ENCODE data around the gene MAPK9.

The MAPK9 gene

DNA sequence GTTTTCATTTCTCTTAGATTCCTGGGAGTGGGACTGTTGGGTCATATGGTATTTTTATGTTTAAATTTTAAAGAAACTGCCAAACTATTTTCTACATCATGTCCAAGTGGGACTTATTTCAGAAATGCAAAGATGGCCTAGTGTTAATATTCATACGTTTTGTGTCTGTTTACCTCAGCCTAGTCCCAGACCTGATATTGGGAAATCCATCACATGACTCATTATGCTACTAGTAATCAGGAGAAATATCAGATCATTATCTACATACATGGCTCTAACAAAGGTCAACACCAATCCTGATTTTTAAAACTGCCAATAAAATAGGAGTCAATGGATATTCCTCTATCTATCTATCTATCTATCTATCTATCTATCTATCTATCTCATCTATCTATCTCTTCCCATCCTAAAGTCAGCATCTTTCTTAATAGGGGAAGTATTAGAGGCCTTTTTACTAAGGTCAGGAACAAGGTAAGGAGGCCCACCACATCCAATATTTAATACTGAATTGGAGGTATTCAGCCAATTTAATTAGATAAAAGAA is 87.5 kb downstream of the MAPK9 start:
- intact Hi-C loops (cut with DNase I; ENCODE audit: low total_unique reads), result no loop called here
- Histone ChIP-seq H3K9me3 (no peaks in the 10 kb centered on the region), H3K4me3 (no peak overlapping the region), H3K27me3 (peaks cover 0 to 27% of the 10 kb centered on the region in 2 donors), H3K4me1 (peaks cover 0 to 14% (median 5%) of the 10 kb centered on the region in 4 donors), H3K36me3 (no peaks in the 10 kb centered on the region), H3K27ac (no peak overlapping the region)
- no peak for DNase-seq
- TF ChIP-seq, protein P1, sequence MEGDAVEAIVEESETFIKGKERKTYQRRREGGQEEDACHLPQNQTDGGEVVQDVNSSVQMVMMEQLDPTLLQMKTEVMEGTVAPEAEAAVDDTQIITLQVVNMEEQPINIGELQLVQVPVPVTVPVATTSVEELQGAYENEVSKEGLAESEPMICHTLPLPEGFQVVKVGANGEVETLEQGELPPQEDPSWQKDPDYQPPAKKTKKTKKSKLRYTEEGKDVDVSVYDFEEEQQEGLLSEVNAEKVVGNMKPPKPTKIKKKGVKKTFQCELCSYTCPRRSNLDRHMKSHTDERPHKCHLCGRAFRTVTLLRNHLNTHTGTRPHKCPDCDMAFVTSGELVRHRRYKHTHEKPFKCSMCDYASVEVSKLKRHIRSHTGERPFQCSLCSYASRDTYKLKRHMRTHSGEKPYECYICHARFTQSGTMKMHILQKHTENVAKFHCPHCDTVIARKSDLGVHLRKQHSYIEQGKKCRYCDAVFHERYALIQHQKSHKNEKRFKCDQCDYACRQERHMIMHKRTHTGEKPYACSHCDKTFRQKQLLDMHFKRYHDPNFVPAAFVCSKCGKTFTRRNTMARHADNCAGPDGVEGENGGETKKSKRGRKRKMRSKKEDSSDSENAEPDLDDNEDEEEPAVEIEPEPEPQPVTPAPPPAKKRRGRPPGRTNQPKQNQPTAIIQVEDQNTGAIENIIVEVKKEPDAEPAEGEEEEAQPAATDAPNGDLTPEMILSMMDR (IDR thresholded peaks at IDR 0.05), result no peak

DNA sequence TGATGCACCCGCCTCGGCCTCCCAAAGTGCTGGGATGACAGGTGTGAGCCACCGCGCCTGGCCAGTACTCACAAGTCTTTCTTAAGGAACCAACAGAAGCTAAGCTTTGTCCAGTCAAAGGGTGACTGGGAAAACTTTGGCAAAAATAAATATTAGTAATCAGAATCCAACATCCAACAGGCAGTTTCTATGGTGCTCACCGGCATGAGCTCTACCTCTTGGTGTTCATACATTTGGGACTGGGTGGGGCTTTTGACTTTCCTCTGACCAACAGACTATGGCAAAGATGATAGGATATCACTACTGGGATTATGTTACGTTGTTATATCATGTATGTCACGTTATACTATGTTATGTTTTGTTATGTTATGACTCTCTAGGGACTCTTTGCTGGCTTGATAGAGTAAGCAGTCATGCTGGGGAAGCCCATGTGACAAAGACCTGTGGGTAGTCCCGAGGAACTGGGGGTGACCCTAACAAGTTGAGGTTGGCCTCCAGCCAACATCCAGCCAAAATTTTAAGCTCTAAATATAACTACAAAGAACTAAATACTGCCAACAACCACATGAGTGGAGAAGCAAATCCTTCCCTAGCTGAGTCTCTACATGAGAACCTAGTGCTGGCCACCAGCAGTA is 88.8 kb downstream of the MAPK9 start:
- intact Hi-C loops (cut with DNase I; ENCODE audit: low total_unique reads), result no loop called here
- TF ChIP-seq, protein P1 (IDR thresholded peaks at IDR 0.05), result no peak
- no peaks in the 10 kb centered on the region for H3K9me3 ChIP-seq
- peaks cover 0 to 6% (median under 1%) of the 10 kb centered on the region in 4 donors for H3K4me1 ChIP-seq
- no peak overlapping the region for H3K27ac ChIP-seq
- DNase-seq, result no peak
- H3K27me3 ChIP-seq, result peaks cover 0 to 29% of the 10 kb centered on the region in 2 donors
- no peaks in the 10 kb centered on the region for H3K36me3 ChIP-seq
- no peak overlapping the region for H3K4me3 ChIP-seq

DNA sequence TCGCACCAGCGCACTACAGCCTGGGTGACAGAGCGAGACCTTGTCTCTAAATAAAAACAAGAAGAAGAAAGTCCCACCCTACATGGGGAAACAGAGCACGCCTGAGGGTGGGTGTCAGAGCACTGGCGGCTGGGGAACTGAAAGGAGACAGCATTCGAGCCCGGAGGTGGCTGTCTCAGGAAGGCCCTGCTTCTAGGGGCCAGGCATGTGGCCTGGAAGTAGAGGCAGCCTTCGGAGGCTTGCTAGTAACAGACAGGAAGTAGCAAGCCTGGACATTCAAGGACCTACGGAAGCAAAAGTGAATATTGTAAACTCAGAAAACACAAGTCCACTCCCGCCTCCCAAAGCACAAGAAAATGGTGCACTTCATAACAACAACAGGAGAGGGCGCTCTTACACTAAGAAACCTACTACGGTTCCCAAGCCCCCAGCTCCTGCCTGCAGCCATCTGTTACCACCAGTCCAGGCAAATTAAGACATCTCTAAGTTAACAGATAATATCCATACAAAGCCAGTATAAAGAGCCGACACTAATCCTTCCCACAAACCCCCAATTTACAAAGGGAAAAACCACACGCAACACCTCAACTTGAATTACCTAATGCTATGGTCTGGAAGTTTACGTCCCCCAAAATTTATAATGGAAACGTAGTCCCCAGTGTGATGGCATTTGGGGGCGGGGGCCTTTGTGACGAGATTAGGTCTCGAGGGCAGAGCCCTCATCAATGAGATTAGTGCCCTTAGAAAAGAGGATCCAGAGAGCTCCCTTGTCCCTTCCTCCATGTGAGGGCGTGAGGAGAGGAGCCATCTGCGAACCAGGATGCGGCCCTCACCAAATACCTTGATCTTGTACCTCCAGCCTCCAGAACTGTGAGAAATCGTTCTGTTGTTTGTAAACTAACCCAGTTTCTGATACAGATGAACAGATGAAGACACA is 90.6 kb downstream of the MAPK9 start:
- intact Hi-C loops (cut with DNase I; ENCODE audit: low total_unique reads), result no loop called here
- TF ChIP-seq, protein P1 (IDR thresholded peaks at IDR 0.05), result no peak

DNA sequence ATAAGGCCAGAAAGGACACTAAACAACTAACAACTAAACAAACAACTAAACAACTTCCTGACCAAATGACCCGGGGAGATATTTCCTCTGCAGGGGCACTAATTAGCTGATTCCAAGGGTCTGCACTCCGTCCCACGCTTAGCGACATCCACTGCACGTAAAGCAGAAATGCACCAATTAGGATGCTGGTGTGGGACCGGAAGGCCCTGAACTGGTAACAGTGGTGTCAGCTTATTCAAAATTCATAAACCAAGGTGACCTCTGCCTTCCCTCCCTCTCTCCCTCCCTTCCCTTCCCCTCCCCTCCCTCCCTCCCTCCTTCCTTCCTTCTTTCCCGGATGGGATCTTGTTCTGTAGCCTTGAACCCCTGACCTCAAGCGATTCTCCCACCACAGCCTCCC is 92.5 kb downstream of the MAPK9 start:
- DNase-seq, result no peak
- Histone ChIP-seq H3K27ac (no peak overlapping the region), H3K9me3 (no peaks in the 10 kb centered on the region), H3K4me3 (no peak overlapping the region), H3K27me3 (peaks cover 0 to 14% of the 10 kb centered on the region in 2 donors), H3K36me3 (no peaks in the 10 kb centered on the region), H3K4me1 (no peaks in the 10 kb centered on the region)
- TF ChIP-seq, protein P1 (IDR thresholded peaks at IDR 0.05), result no peak
- intact Hi-C loops (cut with DNase I; ENCODE audit: low total_unique reads), result no loop called here

More for the DNA sequence above, 90.6 kb downstream of the MAPK9 start:
- no peak for DNase-seq
- Histone ChIP-seq H3K4me3 (no peak overlapping the region), H3K27me3 (peaks cover 0 to 19% of the 10 kb centered on the region in 2 donors), H3K9me3 (no peaks in the 10 kb centered on the region), H3K36me3 (no peaks in the 10 kb centered on the region), H3K4me1 (no peaks in the 10 kb centered on the region), H3K27ac (no peak overlapping the region)

DNA sequence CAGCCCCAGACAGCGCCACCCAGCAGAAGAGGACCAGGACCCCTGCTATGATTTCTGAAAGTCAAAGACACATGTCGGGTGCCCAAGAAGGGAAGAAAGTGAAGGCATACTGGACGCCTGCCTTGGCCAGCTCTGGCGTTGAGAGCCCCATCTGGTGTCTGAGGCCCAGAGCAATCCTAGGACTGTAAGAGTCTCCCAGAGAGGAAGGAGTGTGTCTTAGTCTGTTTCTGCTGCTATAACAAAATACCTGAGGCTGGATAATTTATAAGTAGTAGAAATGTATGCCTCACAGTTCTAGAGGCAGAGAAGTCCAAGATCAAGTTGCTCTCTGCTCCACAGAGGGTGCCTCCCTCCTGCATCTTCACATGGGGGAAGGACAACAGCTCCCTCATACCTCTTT is 93.7 kb downstream of the MAPK9 start:
- H3K9me3 ChIP-seq, result no peaks in the 10 kb centered on the region
- H3K27me3 ChIP-seq, result peaks cover 0 to 14% of the 10 kb centered on the region in 2 donors
- H3K36me3 ChIP-seq, result no peaks in the 10 kb centered on the region
- DNase-seq, result no peak
- no peak overlapping the region for H3K27ac ChIP-seq
- TF ChIP-seq, protein P1 (IDR thresholded peaks at IDR 0.05), result no peak
- no peak overlapping the region for H3K4me3 ChIP-seq
- no peaks in the 10 kb centered on the region for H3K4me1 ChIP-seq
- intact Hi-C loops (cut with DNase I; ENCODE audit: low total_unique reads), result no loop called here

Measured in tibial artery (tissue), 4 donors.